CD4-positive, alpha-beta T cell treated with Interleukin-4 for 1 hour (primary cell): ENCODE data around the gene SLC25A13.
A peak's percentile ranks its signal among the peaks of the same experiment; 100 is the strongest.

ENCODE experiments used
- DNase-seq, 2 donors: peaks; one replicate each; pipeline ENCODE4 v3.0.0-alpha.2; 2020 to 2022

SLC25A13 gene

GRCh38 chr7:96084881-96085553 is 236.9 kb downstream of the SLC25A13 start:
- no peak for DNase-seq

- no peak for DNase-seq
Measured at GRCh38 chr7:96080027-96080426, 241.9 kb downstream of the SLC25A13 start.

DNA sequence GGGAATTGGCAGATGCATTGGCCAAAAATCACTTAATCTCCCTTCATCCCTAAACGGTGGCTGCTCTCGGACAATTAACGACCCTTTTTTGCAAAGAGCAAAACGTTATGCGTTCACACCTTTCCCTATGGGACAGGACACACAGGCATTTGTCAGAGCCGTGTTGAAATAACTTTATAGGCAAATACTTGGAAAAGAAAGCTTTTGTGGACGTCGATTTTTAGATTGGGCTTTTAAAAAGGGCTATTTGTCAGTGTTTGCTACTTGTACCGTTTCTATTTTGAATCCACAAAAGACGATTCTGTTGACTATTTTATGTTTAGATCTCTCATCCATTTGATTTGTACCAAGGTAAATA is 245.6 kb downstream of the SLC25A13 start:
- DNase-seq, result no peak

DNA sequence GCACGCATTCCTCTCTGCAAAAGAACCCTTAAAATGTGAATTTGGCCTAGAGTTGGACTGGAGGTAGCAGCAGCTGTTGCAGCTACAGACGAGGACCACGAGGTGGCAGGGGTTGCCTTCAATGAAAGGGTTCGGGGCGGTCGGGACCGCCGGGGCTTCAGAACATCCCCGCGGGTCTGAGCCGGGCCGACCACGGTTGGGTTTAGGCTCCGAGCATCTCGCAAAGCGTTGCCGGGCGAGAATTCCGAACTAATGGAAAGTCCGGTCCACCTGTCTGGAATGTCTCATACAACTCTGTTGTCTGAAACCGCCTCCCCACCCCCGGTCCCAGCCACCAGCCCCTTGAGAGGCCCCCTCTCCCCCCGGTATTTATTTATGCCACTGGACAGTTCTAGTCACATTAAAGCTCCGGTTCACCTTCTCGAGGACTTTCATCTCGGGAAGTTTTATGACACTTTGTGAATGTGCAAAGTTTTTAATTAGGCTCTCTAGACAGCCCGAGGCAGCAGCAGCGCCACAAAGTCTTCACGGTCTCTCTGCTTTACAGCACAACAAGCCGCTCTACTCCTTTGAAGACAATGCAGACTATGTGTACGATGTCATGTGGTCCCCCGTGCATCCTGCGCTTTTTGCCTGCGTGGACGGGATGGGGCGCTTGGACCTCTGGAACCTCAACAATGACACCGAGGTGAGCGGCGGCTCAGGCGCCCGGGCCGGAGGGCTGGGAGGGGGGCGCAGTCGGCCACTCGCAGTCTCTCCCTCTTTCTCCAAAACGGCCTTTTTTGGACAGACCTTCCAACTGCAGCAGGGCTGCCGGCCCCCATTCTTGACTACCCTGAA is 246.2 kb downstream of the SLC25A13 start:
- peak; percentile 43 to 49 for DNase-seq

DNA sequence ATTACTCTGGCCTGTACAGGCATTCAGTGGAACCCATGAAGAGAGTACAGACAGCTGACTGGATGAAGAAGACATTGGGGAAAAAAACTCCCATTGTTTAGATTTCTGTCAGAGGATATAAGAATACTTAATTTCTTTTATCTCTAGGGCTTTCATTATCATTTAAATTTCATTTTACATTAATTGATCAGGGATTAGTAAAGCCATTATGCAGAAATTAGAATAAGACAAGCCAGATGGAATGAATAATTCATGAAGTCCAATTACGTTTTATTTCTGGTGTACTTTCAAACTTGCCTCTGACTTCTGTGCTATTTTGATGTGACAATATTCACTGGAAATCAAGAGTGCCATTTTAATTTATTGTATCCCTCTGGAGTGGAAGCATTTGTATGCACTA is 247.0 kb downstream of the SLC25A13 start:
- DNase-seq, result no peak
